Left colon (tissue), 2 donors: Measurements from ENCODE around the gene SPOP. TPM values are rescaled to one million over a fixed set of nuclear protein-coding genes. Genes with fewer than 3 reads are reported as not detected.

Source experiments
- ATAC-seq: fragments of 200-7000 bp; cut with Tn5 transposase; one replicate; pipeline ENCODE4 v1.9.1; 2020; ENCODE audit warnings: mild to moderate bottlenecking, moderate library complexity
- DNase-seq, 2 donors: peaks; one replicate each; pipeline ENCODE4 v3.0.0-alpha.2; 2020
- intact Hi-C, 2 donors: fragments of 100-400 bp; cut with DNase I in 1 of 2; cut with micrococcal nuclease in 1 of 2; formaldehyde crosslinking; loops; one replicate each; pipeline versions ENCODE4 v1.11.2 to v1.14.0; 2022; cut with DNase I, micrococcal nuclease
- total RNA-seq, 2 donors: library from RNA; stranded (reverse); fragmentation: NEBNext Ultra II Directional; extraction: Animal tissue kit (Norgen Biotek cat#: 25700); gene quantifications; one replicate each; pipeline ENCODE4 v1.2.1, GENCODE V29; 2021
- donor health status: DM: no; HTN: no; CAD: no.
- donor health status: DM: yes; HTN: yes; CAD: no.

The SPOP gene
- total RNA-seq, 2 donors from 2014 or later, result 53.4 to 73.3 TPM

DNA sequence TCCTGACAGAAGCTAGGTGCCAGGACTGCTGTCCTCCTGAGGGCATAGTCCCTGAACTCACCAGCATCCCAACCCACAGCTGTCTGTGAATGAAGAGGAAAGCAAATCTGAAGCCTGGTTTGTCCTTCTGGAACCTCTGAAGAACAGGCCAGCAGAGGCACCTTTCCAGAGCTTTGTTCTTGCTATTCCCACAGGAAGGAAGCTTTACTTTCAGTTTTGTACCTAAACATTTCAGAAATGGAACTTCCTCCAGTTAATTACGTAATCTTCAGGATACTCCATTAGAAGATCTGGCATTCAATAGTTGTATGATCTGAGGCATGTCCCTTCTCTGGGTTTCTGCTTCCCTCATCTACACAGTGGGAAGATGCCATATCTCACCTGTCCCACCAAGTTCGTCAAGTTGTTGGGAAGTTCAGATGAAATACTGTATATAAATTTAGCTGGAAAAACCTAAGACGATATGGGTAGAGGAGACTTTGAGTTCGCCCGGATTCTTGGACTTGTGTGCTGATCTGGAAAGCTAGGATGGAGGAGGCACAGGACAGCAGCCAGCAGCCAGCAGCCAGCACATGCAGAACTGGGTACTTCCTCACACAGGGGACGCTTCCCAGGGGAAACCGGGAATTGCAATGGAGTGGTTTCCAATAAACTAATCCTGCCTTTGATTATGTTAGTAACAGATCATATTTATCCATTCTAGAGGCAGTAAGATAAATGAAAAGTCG lies 79.8 kb downstream of the SPOP start:
- DNase-seq, result no peak
- intact Hi-C loops, result no loop called here
- no peak for ATAC-seq

DNA sequence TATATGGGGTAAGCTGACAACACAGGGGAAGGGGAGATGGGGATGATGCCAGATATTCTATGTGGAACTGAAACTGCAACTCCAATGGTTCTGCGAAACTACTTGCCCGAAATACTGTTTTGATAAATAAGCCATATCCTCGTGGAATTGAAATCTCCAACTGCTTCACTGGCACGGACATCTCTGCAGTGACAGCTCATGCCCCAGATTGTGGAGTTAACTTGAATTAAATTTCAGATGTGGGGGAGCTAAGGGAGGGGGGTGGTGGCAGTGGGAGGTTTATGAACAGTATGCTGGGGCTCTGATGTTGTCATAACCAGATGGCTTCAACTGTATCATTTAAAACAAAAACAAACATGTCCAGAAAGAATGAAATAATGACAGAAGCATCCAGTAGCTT lies 80.5 kb downstream of the SPOP start:
- DNase-seq, result no peak
- intact Hi-C loops, result no loop called here
- no peak for ATAC-seq

DNA sequence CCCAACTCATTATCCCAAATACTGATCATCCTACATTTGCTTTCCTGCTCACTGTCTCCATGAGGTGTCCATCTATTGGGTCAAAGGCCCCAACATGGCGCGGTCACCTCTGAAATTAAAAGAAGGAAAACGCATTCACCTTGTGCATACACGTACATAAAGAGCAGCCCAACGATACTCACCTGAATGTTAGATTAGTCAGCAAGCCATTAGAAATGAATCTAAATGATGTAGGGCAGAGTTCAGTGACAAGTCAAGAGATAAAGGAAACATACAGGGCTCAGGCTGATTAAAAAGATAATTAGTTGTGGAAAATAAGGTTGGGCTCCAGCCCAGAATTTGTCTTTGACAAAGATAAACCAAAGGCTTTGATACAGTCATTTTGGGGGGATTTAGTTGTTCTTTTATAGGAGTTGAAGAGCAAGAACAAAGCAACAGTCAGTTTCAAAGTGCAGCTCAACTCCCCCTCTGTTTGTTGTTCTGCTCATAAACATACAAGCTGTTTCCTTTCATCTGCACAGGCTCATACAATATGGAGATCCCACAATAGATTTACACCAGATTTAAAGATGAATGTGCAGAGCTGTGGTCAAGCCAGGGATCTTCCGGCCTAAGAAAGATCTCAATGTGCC lies 81.2 kb downstream of the SPOP start:
- DNase-seq, result no peak
- no peak for ATAC-seq
- intact Hi-C loops, result no loop called here

DNA sequence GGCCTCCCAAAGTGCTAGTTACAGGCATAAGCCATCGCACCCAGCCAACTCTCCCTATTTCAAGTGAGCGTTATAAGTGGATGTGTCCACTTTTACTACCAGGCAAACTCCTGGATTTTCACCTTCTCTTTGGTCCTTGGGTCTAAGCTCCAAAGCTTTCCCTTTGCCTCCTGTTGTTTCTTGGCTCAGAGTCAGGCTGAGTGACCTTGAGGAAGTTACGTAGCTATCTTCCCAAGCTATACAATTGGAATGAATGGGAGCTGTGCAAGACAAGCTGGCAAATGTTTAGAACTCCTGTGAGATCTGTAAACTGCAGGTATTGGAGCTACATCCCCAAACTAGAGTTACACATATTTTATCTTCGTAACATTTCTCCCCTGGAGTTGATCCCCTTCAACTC lies 81.9 kb downstream of the SPOP start:
- DNase-seq (no peak), ATAC-seq (no peak)
- intact Hi-C loops, result no loop called here

DNA sequence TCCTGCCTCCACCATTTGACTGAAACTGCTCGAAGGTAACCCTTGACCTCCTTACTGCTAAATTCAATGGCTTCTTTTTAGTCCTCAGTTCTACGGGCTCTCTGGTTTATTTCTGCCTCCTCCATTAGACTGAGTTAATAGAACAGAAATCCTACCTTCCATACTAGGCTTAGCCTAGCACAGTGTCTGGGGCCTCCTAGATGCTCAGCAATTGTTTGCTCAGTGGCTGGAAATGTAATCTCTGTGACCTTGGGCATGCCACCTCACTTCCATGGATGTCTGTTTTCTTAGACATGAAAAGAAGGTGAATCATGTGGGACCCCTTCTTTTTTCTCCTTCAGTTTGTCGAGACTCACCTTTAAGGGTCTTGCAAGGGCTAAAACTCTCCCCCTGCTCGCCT lies 82.6 kb downstream of the SPOP start:
- DNase-seq, result no peak
- intact Hi-C loops, result no loop called here
- ATAC-seq, result no peak

DNA sequence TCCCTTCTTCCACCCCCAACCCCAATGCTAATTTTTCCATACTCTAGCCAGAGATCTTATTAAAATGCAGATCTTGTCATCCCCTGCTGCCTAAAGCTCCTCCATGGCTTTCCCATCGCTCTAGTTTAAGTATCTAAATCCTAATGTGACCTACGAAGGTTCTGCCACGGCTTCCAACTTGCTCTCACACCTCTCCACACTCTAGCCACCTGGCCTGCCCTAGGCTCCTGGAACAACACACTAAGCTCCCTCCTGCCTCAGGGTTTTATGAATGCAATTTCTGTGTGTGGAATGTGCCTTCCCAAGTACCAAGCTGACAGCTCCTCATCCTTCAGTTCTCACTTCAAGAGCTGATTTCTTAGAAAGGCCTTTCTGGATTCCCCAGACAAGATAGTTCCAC lies 85.6 kb downstream of the SPOP start:
- ATAC-seq, result no peak
- no peak for DNase-seq
- intact Hi-C loops, result no loop called here

DNA sequence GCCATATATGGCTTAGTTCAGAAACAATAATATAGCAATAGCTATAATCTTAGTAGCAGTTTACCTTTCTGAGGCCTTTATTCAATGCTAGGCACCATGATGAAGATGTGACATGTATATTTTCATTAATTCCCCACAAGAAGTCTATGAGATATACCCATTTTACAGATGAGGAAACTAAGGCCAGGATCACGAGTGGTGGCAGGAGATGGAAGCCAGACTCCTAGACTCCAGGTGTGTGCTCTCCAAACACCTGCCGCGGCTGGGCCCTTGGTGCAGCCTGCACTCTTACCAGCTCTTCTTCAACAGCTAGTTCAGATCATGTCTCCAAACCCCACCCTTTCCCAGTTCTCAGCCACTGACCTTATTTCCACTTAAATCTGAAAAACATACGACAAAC lies 87.0 kb downstream of the SPOP start:
- intact Hi-C loops, result no loop called here
- ATAC-seq, result no peak
- DNase-seq, result no peak

DNA sequence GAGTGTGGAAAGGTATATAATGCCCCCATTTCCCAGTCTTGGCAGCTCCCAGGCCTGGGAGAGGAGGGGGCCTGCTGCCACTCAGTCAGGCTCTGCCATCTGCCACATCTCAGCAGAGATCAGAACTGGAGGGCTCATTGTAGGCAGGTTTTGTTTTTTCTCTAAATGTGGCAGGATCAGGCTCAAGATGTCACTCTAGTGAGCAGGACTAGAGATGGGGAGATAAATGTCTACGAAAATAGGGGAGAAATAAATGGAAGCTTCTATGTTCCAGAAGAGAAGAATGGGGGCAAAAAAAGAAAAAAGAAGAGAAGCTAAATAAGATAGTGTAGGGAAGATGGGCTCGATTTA lies 88.3 kb downstream of the SPOP start:
- DNase-seq (no peak), ATAC-seq (no peak)
- intact Hi-C loops, result no loop called here

DNA sequence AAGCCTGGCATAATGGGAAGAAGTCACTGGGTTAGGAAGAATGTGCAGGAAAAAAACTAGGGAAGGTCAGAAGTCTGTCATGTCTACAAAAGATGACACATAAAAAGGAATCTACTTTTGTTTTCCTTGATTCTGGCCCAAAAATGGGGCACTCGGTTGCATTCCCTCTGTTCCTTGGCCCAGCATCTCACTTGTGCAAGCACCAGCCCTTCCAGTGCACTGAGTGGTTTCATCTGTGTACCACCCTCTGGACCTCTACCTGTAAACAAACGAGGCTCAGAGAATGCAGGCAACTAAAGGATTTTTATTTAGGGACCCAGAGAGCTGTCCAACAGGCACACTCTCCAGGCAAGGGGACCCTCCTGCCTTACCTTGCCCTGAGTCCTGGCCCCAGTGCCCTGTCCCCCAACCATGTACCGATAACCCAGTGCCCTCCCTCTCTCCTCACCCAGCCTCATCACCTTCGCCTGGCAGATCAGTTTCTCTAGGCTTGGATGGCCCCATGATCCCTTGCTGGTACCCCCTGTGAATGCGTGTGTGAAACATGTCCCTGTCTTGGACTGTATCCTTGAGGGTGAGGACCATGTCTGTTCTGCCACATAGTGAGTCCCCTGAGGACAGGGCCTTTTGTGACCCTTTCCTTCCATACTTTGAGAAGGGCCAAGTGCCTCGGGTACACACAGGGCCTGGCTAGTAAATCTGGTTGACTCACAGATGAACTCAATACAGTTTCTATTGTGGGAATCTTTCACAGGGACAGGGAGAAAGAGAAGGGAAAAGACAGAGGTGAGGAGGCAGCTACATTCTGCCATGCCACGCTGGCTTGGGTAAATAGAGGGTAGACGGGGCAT lies 88.9 kb downstream of the SPOP start:
- DNase-seq, result no peak

DNA sequence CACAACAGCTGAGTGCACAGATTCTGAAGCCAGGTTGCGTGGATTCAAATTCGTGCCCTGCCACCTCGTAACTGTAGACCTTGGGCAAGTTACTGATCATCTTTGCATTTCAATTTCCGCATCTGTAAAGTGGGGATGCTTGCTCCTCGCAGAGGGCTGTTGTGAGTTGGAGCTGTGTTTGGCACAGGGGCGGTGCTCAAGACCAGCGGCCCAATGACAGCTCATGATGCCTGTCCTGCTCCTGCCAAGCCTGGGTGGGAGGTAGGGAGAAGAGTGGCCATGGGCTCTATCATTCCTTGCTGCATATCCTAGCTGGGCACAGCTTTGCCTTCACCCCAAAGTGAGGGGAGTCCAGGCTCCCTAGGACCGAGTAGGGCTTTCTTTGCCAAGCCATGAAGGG lies 89.6 kb downstream of the SPOP start:
- ATAC-seq (no peak), DNase-seq (no peak)
- intact Hi-C loops, result no loop called here

More for the DNA sequence above, 88.9 kb downstream of the SPOP start:
- peak; percentile 15 for ATAC-seq
- intact Hi-C loops, result no loop called here

DNA sequence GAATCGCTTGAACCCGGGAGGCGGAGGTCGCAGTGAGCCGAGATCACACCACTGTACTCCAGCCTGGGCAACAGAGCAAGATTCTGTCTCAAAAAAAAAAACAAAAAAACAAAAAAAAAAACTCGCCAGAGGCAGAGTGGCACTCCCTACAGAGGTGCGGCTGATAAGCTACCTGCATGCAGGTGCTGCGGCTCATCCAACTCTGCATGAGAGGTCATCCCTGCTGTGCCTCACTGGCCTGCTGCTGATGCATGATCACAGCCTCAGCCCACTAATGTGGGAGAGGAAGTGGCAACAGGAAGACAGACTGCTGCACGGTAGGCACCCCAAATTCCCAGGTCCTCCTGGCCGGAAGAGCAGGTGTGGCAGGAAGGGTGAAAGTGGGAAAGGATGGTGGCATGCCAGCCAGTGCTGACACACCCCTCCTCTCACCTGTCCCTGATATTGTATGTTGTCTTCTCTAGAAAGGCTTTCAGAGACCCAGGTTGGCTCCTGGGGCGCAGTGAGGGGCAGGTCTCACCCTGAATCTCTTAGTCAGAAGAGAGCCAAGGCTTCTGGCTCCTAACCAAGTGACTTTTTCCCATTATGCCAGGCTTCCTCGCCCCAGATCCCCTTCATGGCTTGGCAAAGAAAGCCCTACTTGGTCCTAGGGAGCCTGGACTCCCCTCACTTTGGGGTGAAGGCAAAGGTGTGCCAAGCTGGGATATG lies 90.4 kb downstream of the SPOP start:
- intact Hi-C loops, result no loop called here
- no peak for ATAC-seq
- DNase-seq, result no peak

DNA sequence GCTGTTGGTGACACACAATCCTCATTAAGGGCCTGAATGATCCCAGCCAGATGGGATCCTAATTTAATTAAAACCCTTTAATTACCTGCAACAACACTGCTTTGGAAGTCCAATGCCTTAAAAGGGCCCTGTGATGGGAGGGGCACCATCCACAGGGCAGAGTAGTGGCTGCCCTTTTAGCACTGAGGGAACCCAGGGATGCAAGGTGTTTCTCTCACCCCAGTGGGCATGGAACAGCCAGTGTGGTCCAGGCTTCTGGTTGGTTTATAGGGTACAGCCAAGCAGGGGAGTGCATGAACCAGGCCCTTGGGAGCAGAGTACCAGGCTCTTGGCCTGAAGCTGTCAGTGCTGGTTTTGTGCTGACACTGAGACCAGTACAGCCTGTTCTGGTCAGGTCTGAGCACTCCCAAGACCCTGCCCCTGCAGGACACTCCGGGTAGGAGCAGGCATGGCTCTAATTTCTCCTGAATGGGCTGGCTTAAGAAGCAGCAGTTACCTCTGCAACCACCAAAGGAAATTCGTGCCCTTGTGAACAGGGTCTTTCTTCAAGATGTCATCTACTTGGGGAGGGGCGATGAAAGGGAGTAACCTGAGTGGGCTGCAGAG lies 92.4 kb downstream of the SPOP start:
- intact Hi-C loops, result no loop called here
- DNase-seq (no peak), ATAC-seq (no peak)

DNA sequence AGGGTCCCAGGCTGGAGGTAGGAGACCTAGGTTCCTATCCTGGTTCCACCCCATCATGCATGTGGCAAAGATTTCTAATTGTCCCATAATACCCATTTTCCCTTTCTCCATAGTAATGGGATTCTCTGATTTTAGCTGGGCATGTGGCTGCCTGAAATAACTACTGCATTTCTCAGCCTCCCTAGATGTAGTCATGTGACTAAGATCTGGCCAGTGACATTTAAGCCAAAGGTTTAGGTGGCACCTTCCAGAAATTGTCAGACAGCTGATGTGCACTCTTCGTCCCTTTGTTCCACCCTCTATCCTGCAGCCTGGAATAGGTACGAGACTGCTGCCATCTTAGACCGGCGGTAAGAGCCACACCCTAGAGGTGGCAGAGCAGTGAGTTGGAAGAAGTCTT lies 94.0 kb downstream of the SPOP start:
- intact Hi-C loops, result no loop called here
- ATAC-seq, result no peak
- no peak for DNase-seq

DNA sequence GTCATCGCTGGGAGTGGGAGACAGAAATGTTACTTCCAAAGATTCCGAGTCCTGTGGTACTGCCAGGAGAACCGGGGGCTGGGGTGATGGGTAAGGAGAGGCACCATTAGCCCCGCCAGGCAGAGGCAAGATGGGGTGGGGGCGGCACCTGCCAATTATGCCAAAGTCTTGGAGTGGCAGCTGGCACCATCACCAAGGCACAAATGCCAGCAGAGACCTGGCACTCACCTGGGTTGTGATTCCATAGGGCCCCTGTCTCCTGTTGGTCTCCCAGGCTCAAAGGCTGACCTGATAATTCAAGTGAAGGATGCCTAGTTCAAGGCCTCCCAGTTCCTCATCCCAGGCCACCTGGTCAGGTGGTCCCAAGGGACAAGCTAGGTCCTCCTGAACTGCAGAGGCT lies 94.7 kb downstream of the SPOP start:
- intact Hi-C loops, result no loop called here
- ATAC-seq (no peak), DNase-seq (no peak)

DNA sequence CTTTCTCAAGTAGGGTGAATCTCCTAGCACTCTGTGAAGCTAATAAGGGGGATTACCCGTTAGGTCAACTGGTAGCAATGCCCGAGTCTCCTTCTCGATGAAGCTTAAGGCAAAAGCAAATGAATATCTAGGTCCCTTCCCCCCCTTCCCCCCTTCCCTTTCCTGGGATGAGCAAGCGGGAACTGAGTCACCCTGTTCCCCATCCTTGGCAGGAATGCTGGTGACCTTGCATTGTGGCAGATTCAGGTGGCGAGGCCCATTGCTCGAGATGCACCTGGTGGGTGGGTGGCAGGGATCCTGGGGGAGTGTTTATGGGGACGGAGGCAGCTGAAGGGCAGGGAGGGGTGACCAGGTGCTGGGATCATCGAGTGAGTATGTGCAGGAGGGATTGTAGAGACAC lies 95.1 kb downstream of the SPOP start:
- ATAC-seq (no peak), DNase-seq (no peak)
- intact Hi-C loops, result no loop called here

DNA sequence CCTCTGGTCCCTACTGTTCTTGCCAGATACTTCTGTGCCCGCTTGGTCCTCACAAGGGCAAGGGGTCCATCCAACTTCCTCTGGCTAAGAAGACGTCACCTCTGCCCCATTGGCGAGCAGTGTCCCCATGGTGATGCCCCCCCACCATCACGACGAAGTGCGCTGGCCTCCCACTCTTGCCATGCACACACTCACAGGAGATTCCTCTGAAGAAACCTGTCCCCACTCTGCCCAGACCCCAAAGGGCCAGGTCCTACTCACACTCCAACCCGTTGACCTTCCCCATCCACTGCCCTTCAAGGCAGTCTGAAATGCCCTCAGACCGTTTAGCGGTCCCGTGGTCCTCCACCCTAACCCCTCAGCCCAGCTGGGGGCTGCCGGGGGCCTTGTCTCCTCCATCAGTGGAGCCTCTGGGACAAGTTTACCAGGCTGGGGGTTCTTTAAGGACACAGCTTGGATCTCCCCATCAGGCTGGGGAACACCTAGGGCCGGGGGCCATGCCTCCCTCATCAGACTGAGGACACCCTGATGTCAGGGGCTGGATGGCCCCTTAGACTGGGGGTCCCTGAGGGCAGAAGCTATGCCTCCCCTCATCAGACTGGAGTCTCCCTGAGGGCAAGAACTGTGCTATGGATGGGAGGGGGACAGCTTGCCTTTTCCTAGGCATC lies 95.7 kb downstream of the SPOP start:
- ATAC-seq, result no peak
- intact Hi-C loops, result no loop called here
- DNase-seq, result no peak

DNA sequence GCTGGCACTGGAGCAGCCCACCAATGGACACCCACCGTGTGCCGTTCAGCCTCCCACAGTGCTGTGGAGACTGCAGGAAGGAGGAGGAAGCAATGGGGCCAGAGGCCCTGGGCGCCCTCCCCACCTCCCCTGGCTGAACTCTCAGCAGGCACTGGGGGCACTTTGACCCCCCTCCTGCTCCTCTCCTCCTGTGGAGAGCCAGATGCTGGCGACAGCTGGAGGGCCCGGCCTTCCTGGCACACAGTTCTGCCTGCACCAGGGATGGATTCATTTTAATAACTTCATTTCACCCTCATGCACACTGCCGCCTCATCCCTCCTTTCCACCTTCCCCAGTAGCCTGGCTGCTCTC lies 96.3 kb downstream of the SPOP start:
- ATAC-seq (no peak), DNase-seq (no peak)
- intact Hi-C loops, result no loop called here

DNA sequence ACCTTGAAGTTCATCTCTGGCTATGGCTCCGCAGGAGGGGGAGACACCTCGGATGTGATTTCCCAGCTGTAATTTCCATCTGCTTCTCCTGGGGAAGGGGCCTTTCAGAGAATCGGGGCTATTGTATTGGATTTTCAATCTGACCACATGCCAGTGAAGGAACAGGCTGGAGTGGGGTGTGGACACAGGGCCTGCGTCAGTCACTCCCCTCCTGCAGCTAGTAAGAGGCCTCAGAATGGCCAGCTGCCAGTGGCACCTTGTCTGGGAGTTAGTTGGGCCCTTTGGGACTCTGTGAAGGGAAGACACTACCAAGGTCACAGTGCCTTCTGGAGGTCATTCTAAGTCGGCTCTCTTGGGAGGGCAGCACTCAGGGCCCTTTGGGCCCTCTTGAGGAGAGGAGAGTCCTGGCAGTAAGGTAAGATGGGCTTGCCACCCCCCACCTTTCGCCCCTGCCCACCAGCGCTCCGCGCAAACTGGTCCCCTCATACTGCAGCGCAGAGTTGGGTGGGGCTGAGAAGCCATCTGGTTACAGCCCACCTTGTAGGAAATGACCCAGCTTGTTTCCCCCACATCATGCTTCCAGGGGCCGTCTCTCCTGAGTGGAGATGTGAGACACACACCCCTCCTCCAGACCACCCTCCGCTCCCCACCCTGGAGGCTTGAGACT lies 96.8 kb downstream of the SPOP start:
- DNase-seq, result no peak
- no peak for ATAC-seq
- intact Hi-C loops, result no loop called here
